ENCODE data around the gene ARSB. TPM values are rescaled to one million over a fixed set of nuclear protein-coding genes. Genes with fewer than 3 reads are reported as not detected.
"Not testable (repeated sequence)": the region's sequence is repeated elsewhere in the genome, so short reads cannot be mapped to it uniquely, and the experiment has no call there.

Gene ARSB
- polyA plus RNA-seq, 6 donors from 2014 or later: 4.1 to 6.8 (median 5.4) TPM

DNA sequence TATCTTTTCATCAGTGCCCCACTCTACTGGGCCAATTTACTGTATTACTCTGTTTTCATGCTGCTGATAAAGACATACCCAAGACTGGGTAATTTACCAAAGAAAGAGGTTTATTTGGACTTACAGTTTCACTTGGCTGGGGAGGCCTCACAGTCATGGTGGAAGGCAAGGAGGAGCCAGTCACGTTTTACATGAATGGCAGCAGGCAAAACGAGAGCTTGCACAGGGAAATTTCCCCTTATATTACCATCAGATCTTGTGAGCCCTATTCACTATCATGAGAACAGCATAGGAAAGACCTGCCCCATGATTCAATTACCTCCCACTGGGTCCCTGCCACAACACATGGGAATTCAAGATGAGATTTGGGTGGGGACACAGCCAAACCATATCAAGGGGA, 119.0 kb downstream of the ARSB start:
- peaks cover 14 to 32% of the 10 kb centered on the region in 2 donors for H3K36me3 Mint-ChIP-seq
- not testable (repeated sequence) for DNase-seq; H3K27me3 Mint-ChIP-seq; H3K4me3 Mint-ChIP-seq; ATAC-seq (ENCODE audit: low read depth in 2 of 2)
- H3K4me1 Mint-ChIP-seq: peaks cover 9 to 20% (median 10%) of the 10 kb centered on the region in 3 donors
- H3K9me3 Mint-ChIP-seq: peaks cover 4 to 17% (median 14%) of the 10 kb centered on the region in 7 donors
- peak overlapping the region in 1 of 6 donors; percentile 78 for H3K27ac Mint-ChIP-seq

GRCh38 chr5:78858364-78858763, 126.7 kb downstream of the ARSB start:
- peaks cover 6 to 20% (median 11%) of the 10 kb centered on the region in 3 donors for H3K4me1 Mint-ChIP-seq
- H3K36me3 Mint-ChIP-seq: peaks cover 13 to 22% of the 10 kb centered on the region in 2 donors
- H3K4me3 Mint-ChIP-seq: no peak overlapping the region
- ATAC-seq (ENCODE audit: low read depth in 2 of 2) (no peak), DNase-seq (no peak)
- peaks cover 4 to 16% (median 8%) of the 10 kb centered on the region in 7 donors for H3K9me3 Mint-ChIP-seq
- no peaks in the 10 kb centered on the region for H3K27me3 Mint-ChIP-seq
- no peak overlapping the region for H3K27ac Mint-ChIP-seq

- DNase-seq: no peak
- Mint-ChIP-seq H3K4me1 (peaks cover 0 to 7% (median 6%) of the 10 kb centered on the region in 3 donors), H3K4me3 (no peak overlapping the region), H3K36me3 (peaks cover 10 to 17% of the 10 kb centered on the region in 2 donors), H3K27me3 (no peaks in the 10 kb centered on the region), H3K9me3 (peaks cover 0 to 13% (median 6%) of the 10 kb centered on the region in 7 donors), H3K27ac (no peak overlapping the region)
- no peak for ATAC-seq (ENCODE audit: low read depth in 2 of 2)
Measured at GRCh38 chr5:78855026-78855425, 130.1 kb downstream of the ARSB start.

GRCh38 chr5:78851891-78852290, 133.2 kb downstream of the ARSB start:
- not testable (repeated sequence) for H3K27ac Mint-ChIP-seq; H3K36me3 Mint-ChIP-seq; ATAC-seq (ENCODE audit: low read depth in 2 of 2); H3K4me3 Mint-ChIP-seq; DNase-seq; H3K4me1 Mint-ChIP-seq; H3K27me3 Mint-ChIP-seq
- H3K9me3 Mint-ChIP-seq: peaks cover 0 to 16% (median 9%) of the 10 kb centered on the region in 7 donors

- Mint-ChIP-seq H3K4me1 (peaks cover 20 to 34% (median 25%) of the 10 kb centered on the region in 3 donors), H3K36me3 (no peaks in the 10 kb centered on the region), H3K4me3 (peak overlapping the region in 1 of 8 donors; percentile 21), H3K9me3 (peaks cover 0 to 8% (median 4%) of the 10 kb centered on the region in 7 donors), H3K27me3 (no peaks in the 10 kb centered on the region), H3K27ac (no peak overlapping the region)
- DNase-seq: no peak
- no peak for ATAC-seq (ENCODE audit: low read depth in 2 of 2)
Measured at GRCh38 chr5:78845470-78845869, 139.6 kb downstream of the ARSB start.

DNA sequence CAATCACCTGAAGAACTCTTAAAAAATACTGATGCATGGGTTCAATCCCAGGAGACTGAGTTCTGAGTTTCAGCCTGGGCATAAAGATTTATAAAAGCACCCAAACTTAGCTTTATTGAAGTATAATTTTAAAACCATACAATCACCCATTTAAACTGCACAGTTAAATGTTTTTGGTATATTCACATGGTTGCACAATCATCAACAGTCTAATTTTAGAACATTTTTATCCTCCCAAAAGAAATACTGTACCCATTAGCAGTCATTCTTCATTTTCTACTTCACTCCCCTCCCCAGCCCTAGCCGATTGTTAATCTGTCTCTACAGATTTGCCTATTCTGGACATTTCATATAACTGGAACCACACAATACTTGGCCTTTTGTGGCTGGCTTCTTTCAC, 141.7 kb downstream of the ARSB start:
- Mint-ChIP-seq H3K27ac (no peak overlapping the region), H3K9me3 (peaks cover 0 to 8% (median 4%) of the 10 kb centered on the region in 7 donors), H3K27me3 (no peaks in the 10 kb centered on the region), H3K4me3 (no peak overlapping the region), H3K4me1 (peaks cover 20 to 34% (median 25%) of the 10 kb centered on the region in 3 donors), H3K36me3 (peaks cover 8% of the 10 kb centered on the region in 2 donors)
- DNase-seq: no peak
- no peak for ATAC-seq (ENCODE audit: low read depth in 2 of 2)

GRCh38 chr5:78841767-78842166, 143.3 kb downstream of the ARSB start:
- Mint-ChIP-seq H3K4me1 (peaks cover 15 to 29% (median 20%) of the 10 kb centered on the region in 3 donors), H3K36me3 (peaks cover 16 to 17% of the 10 kb centered on the region in 2 donors), H3K27me3 (no peaks in the 10 kb centered on the region), H3K9me3 (peaks cover 0 to 8% (median 1%) of the 10 kb centered on the region in 7 donors), H3K27ac (peak overlapping the region in 3 of 6 donors; percentile 5 to 40 (median 31)), H3K4me3 (no peak overlapping the region)
- ATAC-seq (ENCODE audit: low read depth in 2 of 2) (no peak), DNase-seq (no peak)

DNA sequence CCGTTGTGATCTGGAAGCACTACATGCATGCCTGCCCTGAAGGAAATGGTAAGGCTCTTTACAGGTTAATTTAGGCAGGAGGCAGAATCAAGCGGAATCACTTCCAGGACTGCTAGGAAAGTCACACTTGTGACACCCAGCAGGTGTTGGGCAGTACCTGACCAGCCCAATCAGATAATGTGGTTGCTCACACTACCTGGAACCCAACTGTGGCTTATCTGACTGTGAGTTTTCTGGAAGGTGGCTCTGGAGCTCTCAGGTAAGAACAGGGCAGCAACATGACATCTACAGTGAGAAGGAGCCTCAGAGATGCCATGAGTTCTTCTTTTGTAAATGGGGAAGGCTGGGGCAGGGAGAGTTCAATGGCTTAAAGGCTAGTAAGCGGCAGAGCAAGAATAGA, 146.4 kb downstream of the ARSB start:
- DNase-seq: no peak
- Mint-ChIP-seq H3K9me3 (peaks cover 0 to under 1% (median 0%) of the 10 kb centered on the region in 7 donors), H3K27me3 (no peaks in the 10 kb centered on the region), H3K36me3 (peaks cover 16 to 31% of the 10 kb centered on the region in 2 donors), H3K4me1 (peaks cover 4 to 16% (median 5%) of the 10 kb centered on the region in 3 donors), H3K4me3 (no peak overlapping the region), H3K27ac (no peak overlapping the region)
- no peak for ATAC-seq (ENCODE audit: low read depth in 2 of 2)

- Mint-ChIP-seq H3K9me3 (no peaks in the 10 kb centered on the region), H3K27ac (peak overlapping the region in 1 of 6 donors; percentile 66), H3K4me1 (peaks cover 0 to 12% (median 3%) of the 10 kb centered on the region in 3 donors), H3K4me3 (no peak overlapping the region), H3K36me3 (peaks cover 16 to 31% of the 10 kb centered on the region in 2 donors), H3K27me3 (no peaks in the 10 kb centered on the region)
- DNase-seq (no peak), ATAC-seq (ENCODE audit: low read depth in 2 of 2) (no peak)
Measured at GRCh38 chr5:78837836-78838235, 147.3 kb downstream of the ARSB start.

DNA sequence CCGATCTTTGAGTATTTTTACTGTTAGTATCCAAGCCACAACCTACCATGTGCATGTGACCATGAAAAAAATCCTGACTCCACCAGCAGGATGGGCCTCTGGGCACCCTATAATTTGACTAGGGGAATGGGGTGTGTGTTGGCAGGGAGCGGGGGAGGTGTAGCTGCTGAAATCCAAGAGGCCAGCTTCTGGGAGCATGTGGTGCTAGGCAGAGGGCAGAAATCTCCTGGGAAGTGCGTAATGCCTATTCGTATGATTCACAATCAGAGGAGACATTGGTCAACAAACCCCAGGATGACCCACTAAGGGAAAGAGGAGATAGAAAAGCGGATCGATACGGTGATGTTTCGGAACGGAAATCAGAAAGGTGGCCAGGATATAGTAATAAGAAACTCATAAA, 149.9 kb downstream of the ARSB start:
- DNase-seq (no peak), ATAC-seq (ENCODE audit: low read depth in 2 of 2) (no peak)
- H3K27ac Mint-ChIP-seq: peak overlapping the region in 1 of 6 donors; percentile 30
- H3K27me3 Mint-ChIP-seq: no peaks in the 10 kb centered on the region
- peaks cover 3 to 17% (median 3%) of the 10 kb centered on the region in 3 donors for H3K4me1 Mint-ChIP-seq
- no peaks in the 10 kb centered on the region for H3K9me3 Mint-ChIP-seq
- no peak overlapping the region for H3K4me3 Mint-ChIP-seq
- H3K36me3 Mint-ChIP-seq: peaks cover 16 to 31% of the 10 kb centered on the region in 2 donors

GRCh38 chr5:78833284-78833683, 151.8 kb downstream of the ARSB start:
- Mint-ChIP-seq H3K4me3 (no peak overlapping the region), H3K27me3 (no peaks in the 10 kb centered on the region), H3K9me3 (peaks cover 0 to 4% (median 0%) of the 10 kb centered on the region in 7 donors), H3K4me1 (peaks cover 9 to 31% (median 14%) of the 10 kb centered on the region in 3 donors), H3K36me3 (peaks cover 6 to 22% of the 10 kb centered on the region in 2 donors), H3K27ac (peak overlapping the region in 1 of 6 donors; percentile 40)
- ATAC-seq (ENCODE audit: low read depth in 2 of 2): no peak
- DNase-seq: no peak

DNA sequence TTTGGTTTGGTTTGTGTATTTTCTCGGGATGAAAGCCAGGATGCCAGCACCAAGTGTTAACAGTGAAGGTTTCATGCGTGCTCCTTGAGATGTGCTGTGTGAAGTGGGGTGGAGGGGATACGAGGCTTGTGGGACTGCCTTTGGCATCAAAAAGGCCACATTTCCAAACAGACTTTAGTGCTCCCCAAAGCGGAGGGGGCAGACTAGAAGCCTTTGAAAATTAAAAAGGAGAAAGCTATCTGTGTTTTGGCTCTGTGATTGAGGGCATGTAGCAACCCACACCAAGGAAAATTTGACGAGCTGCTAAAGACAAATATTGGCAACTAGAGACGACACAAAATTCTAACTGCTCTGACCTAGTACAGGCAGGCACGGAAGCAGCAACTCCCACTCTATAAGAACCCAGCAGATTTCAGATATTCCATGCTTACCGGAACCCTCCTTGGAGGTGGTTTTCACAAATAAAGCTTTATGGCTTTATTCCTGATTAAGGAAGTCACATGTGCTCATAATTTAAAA, 154.5 kb downstream of the ARSB start:
- Mint-ChIP-seq H3K36me3 (peaks cover 0 to 5% of the 10 kb centered on the region in 2 donors), H3K27me3 (no peaks in the 10 kb centered on the region), H3K4me3 (no peak overlapping the region), H3K9me3 (peaks cover 0 to 4% (median 0%) of the 10 kb centered on the region in 7 donors), H3K4me1 (peaks cover 28 to 50% (median 37%) of the 10 kb centered on the region in 3 donors), H3K27ac (peak overlapping the region in 4 of 6 donors; percentile 15 to 74 (median 40))
- ATAC-seq (ENCODE audit: low read depth in 2 of 2) (no peak), DNase-seq (no peak)

DNA sequence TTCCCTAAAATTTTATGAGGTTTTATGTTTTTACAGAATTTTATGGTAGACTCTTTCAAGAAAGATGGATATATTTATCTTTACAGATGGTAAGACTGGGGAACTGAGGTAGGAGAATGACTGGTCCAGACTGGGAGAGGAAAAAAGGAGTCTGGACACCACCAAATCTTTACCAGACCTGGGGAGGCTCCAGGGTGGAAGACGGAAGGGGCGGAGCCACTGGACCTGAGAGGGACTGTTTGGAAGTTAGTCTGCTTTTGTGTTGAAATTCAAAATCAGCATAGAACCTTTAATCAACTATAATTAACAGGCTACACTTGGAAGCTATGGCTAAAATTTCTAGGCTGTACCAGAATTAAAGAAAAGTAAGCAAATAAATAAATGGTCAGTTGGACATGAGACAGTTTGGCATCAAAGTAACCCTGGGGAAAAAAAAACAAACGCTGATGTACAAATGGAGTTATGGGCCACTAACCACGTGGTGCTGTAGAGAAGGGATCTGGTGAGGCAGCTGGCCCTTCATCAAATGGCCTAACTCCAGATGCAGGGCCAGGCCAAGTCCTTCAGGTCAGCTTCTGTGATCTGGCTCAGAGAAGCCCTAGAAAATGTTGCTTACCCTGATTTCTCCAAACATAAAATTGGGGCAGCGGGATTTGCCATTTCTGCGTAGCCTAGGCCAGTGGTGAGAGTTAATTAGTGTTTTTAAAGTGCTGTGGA, 155.1 kb downstream of the ARSB start:
- no peak for DNase-seq
- no peak for ATAC-seq (ENCODE audit: low read depth in 2 of 2)
- Mint-ChIP-seq H3K27me3 (no peaks in the 10 kb centered on the region), H3K4me3 (no peak overlapping the region), H3K9me3 (peaks cover 0 to 4% (median 0%) of the 10 kb centered on the region in 7 donors), H3K27ac (peak overlapping the region in 5 of 6 donors; percentile 41 to 80 (median 63)), H3K4me1 (peaks cover 28 to 48% (median 42%) of the 10 kb centered on the region in 3 donors), H3K36me3 (peaks cover 0 to under 1% of the 10 kb centered on the region in 2 donors)

GRCh38 chr5:78827725-78828124, 157.4 kb downstream of the ARSB start:
- DNase-seq (no peak), ATAC-seq (ENCODE audit: low read depth in 2 of 2) (no peak)
- Mint-ChIP-seq H3K4me1 (peaks cover 41 to 54% (median 51%) of the 10 kb centered on the region in 3 donors), H3K27ac (peak overlapping the region in 2 of 6 donors; percentile 62 to 67), H3K4me3 (peak overlapping the region in 6 of 8 donors; percentile 8 to 70 (median 38)), H3K27me3 (no peaks in the 10 kb centered on the region), H3K9me3 (peaks cover 0 to 4% (median 0%) of the 10 kb centered on the region in 7 donors), H3K36me3 (no peaks in the 10 kb centered on the region)

Measured in naive B cell (primary cell).